CD1c-positive myeloid dendritic cell (primary cell): ENCODE data around the gene HSD17B8.

ENCODE experiments used
- DNase-seq: peaks from one replicate; pipeline ENCODE4 v3.0.0-alpha.2; 2016; ENCODE audit errors: extremely low spot score

The HSD17B8 gene

DNA sequence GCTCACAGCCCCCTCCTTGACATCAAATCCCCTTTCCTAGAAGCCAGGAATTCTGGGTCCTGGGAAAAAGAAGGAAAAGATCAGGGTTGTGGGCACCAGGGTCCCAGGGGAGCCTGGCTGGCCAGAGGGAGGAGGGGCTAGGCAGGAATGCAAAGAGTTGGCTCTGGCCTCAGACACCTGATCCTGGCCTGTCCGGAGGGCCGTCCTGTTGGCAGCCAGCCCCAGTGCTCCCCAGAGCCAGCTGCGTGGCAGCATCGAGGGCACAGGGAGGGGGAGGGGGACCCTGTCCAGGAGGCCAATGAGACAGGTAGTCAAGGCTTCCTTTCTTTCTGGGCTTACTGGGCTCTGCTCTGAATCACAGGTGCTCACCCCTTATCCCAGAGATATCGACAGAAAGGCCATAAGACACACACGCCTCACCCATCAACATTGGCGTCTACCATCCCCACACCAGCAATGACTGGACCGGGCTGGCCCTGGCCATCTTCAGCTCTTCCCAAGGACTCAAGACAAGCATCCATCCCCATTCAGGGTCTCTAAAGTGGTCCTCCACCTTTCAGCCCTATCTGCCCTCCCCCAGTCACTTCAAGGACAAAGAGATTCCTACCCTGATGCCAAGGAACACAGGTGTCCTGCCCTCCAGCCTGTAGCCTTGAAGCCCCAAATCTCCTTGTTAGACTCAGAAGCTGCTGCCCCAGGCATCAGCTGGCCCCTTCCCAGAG, 12.9 kb upstream of the HSD17B8 start:
- no peak for DNase-seq

DNA sequence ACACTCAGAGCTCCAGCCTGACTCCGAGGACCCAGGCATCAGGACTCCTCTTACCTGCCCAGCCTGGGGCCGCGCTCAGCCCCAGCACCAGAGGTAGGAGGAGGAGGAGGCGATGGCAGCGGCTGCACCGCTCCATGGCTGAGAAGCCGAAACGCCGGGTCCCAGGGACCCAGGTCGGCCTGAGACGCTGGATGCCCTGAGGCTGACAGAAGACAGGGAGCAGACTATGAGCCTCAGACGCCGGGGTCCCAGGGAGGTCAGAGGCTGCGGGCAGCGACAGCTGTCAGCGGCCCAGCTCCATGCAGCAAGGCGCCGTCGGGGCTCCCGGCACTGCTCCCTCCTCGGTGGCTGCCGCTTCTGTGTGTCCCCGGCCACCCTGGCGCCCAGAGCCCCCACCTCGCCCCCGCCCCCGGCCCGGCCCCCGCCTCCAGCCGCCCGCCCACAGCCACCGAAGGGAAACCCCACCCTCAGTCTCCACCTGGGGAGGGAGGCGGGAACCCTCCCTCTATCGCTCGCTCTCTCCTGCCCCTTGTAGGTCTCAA, 12.3 kb upstream of the HSD17B8 start, which contains the start of gene COL11A2:
Gene COL11A2, minus strand, starts transcription at position 363 of the 542 bp plus-strand sequence. Its CDS starts 227 bp downstream, at position 136.
- DNase-seq: no peak

DNA sequence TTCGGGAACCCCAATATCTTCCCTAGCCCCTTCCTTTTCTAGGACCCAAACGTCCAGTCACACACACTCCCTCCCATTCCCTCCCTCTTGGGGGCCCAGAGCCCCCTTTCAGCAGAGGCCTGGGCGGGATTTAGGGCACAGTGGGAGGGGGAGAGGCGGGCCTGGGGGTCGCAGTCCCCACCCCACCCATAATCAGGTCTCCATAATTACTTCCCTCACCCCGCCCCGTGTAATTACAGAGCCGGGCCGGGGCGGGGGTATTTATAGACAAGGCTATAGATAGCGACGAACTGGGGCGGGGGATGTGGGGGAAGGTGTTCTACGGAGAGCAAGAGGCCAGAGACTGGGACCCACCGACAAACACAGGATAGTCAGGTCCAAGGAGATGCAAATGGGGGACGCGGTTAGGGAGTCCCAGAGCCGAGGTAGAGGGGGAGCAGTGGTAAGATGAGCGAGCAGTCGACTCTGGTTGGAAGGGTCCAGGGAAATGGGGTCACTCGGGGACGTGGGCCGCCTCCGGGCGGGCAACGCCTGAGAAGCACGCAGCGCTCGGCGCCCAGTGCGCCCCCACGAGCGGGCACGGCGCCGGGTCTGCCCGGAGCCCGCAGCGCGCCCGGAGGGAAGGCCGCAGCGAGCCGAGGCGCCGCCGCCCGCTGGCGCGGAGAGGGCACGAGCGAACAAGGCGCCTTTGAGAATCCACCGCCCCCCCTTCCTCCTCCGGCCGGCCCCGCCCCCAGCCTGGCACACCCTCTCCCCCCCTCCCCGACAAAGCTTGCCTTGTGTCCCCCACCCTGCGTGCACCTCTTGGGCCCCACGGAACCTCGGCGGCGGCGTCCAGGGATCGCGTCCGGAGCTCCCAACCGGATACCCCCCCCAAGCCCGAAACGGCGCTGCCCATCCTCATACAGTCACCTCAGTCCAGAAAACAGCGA, 11.5 kb upstream of the HSD17B8 start:
- DNase-seq: no peak

DNA sequence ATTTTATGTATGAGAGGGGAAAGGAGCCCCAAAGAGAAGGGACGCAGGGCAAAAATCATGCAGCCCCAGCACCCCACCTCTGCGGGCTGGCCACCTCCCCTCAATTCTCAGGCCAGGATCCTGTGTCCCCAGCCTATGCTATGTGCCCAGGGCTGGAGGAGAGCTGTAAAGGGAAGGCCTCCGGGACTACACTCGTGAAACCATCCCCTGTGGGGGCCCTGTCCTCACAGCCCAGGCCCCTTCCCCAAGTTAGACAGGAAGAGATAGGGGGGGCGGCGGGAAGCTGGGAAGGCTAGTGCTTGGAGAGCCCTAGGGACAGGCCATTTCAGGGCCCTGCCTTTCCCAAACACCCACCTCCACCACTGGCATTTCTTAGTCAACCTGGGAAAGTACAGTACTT, 10.8 kb upstream of the HSD17B8 start:
- no peak for DNase-seq

DNA sequence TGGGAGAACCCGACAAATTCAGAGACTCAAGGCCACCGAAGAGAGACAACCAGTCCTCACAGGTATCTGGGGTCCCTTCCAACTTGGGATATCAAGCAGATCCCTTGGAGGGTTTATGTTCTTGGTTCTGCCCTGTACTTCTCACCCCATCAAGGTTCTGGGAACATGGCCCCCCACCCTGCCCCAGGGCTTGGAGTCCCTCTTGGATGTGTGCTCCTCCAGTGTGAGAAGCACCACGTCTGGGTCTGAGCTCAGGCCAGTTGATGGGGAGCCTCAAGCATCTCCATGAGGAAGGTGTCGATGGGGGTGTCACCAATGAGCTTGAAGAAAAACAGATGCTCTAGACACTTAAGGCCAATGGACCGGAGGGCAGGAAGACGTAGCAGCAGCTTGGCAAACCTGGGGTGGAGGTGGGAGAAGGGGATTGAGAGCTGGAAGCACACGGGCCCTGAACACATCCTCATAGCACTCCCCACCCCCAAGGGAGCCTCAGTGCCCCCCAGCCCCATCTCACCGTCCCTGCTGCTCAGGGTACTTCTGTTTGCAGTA, 9.9 kb upstream of the HSD17B8 start:
- no peak for DNase-seq

DNA sequence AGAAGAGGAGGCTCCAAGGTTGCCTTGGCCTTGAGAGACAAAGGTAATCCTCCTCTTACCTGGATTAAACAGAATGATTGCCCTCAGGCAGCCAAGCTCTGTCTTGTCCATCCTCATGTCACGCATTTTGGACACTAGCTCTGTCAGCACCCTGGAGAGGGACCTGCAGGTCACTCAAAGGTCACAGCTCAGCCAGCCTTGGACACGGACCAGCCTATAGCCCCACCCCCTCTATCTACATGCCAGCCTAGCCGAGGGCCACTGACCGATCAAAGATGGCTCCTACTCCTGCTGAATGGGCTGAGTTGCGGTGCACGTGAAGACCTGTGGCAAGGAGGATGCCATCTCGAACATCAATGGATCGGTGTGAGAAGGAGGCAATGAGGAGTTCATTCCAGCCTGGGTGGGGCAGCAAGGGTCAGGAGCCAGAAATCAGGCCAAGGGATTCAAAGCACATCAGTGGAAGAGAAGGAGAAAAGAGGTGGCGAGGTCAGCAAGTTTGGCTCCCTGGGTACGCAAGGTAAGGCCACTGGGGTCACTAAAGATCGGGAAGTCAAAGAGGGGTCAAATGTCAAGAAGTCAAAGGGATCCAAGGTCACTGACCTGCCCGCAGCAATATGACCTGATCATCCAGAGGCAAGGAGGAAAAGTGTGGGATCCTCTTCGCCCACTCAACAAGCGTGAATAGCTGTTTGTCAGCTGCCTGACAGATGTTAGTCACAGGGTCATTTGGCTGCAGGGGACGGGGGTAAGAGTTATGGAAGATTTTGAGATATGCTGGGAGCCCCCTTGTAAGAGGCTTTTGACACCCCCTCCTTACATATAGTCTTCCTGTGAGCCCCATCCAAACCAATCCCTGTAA, 8.9 kb upstream of the HSD17B8 start:
- no peak for DNase-seq

DNA sequence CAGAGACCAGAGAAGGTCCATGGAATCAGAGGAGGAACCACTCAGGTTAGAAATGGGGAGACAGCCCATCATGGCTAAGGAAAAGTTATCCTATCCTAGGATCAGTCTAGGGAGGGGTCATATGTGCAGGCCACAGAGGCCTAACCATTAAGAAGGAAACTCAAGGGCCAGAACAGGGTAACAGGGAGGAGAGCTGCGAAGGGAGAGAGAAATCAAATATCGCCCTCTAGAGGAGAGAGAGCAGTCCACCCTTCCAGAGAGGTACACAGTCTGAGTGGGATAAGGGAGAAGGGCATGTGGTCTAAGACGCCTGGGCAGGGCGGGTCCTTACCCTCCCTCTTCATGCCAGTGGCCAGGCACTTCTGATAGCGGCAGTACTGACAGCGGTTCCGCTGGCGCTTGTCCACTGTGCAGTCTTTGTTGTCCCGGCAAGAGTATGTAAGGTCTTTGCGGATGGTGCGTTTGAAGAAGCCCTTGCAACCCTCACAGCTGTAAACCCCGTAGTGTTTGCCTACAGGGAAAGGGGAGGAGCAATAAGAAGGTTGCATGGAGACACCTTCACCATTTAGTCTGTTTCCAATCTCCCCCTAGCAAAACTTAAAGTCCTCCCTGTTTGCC, 6.9 kb upstream of the HSD17B8 start:
- DNase-seq: peak; percentile 67

DNA sequence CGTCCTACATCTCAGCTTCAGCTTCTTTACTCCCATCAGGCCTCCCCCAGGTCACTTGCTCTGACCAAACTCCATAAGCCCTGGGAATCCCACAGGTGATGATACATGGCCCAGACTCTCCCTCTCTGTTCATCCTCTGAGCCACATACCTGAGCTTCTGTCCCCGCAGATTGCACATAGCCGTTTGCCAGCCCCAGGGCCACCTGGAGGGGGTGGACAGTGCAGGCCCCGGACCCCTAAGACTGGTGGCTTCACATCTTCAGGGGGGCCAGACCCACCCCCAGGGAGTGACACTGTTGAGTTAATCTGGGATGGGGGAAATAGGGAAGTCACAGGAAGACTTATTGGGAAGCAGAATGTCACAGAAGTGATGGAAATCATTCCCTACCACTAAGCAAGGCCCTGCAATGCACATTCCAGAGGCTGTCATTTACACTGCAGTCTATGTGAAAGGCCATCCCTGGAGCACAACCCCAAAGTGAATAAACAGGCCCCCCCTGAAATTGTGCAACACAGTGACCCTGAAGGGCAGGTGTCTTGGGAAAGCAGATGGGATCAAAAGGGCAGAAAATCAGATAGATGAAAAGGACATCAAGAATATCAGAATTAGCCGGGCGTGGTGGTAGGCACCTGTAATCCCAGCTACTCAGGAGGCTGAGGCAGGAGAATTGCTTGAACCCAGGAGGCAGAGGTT, 6.1 kb upstream of the HSD17B8 start:
- no peak for DNase-seq

DNA sequence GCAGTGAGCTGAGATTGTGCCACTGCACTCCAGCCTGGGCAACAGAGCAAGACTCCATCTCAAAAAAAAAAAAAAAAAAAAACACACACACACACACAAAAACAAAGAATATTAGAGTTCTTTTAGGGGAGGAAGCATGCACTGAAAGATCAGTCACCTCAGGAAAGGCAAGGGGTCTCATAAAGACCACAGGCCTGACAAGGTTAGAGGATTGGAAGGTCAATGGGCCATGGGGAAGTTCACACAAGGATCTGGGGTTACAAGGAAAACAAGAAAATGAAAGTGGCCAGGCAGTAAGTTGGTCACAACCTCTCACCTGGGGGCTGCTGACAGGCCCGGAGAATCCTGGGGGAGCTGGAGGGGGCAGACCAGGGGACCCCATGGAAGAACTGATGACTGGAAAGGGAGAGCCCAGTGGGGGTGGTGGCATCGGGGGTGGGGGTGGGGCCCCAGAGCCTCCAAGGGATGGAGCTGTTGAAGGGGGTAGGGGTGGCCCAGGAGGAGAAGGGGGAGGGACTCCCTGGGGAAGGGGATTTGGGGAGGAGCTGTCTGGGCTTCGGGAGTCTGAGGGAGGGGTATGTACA, 5.5 kb upstream of the HSD17B8 start:
- no peak for DNase-seq

DNA sequence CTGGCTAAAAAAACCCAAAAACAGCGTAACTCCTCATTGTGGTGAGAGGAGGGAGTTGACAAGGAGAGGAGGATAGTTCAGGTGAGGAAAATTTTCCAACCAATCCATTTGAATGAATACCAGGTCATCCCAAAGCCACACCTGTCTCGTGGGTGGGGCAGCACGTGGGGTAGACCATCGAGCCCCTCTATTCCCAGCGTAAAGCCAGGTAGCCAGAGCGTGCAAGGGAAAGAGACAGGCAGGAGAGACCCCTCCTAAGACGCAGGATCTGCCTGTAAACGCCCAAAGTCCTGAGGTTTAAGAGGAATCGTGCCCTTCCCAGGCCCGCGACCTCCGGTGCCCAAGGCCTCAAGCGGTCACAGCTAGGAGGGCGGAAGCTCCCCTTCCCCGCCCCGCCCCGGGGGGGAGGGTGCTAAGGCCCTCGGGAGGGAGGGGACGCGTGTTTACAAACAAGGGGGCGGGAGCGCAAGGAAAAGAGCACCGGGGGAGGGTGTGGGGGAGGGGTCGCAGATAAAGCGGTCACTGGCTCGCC, 4.7 kb upstream of the HSD17B8 start:
- DNase-seq: peak; percentile 87

DNA sequence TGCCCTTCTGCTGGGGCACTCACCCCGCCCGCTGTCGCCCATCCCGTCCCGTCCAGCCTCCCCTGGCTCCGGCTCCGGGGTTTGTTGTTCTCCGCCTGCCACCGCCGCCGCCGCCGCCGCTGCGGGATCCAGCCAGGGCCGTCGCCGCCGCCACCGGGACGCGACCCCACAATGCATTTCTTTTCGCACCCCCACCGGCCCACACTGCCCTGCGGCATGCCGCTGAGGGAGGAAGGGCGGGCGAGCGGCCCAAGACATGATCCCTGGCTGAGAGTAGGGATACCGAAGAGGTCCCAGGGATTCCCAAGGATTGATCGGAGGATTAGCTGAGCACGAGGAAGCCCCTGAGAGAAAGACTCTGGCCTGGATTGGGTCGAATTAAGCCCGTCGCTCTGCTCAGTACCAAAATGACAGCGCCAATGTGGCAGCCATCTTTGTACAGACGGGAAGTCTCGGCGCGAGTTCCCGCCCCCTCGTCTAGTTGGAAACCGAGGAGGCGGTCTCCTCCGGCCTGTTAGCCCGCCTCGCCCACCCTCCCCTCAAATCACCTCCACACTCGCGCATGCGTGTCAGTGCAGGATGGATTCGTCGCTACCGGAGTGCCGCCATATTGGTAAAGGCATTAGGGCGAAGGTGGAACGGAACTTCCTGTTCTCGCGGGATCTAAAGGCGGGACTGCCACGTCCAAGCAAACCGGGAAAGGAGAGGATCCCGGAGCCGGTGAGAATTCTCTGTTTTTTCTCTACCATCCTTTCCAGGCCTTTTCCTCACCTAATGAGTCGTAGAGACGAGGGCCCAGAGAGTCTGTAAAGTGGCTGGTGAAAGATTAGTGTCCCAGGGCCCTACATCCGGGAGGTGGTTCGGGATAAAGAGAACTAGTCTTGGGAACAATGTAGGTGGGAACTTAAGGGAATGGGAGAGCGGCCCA, 4.0 kb upstream of the HSD17B8 start, which contains the start of the genes RXRB and SLC39A7:
Gene RXRB, minus strand, starts transcription at position 447 of the 928 bp plus-strand sequence. Its CDS starts 189 bp downstream, at position 258.
Gene SLC39A7, plus strand, starts transcription at position 649 of the 928 bp plus-strand sequence. CDS start 379 bp downstream, outside the sequence.
- peak; percentile 100 for DNase-seq

DNA sequence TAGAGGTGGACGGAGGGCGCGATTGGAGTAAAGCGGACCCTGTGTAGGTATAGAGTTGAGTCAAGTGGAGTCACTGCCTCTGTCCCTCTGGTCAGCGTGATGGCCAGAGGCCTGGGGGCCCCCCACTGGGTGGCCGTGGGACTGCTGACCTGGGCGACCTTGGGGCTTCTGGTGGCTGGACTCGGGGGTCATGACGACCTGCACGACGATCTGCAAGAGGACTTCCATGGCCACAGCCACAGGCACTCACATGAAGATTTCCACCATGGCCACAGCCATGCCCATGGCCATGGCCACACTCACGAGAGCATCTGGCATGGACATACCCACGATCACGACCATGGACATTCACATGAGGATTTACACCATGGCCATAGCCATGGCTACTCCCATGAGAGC, 3.3 kb upstream of the HSD17B8 start:
- no peak for DNase-seq

DNA sequence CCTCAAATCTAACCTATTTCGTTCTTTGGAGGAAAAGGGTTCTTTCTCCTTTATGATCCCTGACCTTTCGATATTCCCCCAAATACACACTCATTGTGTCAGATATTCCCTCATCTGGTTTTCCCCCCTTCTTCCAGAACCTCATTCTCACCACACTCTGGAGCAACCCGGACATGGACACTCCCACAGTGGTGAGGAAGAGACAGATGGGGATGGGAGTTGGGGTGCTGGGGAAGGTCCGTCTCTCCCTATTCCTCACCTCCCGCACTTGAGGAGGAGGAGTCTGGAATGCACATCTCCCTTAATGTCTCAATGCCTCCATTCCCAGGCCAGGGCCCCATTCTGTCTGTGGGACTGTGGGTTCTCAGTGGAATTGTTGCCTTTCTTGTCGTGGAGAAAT, 2.5 kb upstream of the HSD17B8 start:
- DNase-seq: no peak

DNA sequence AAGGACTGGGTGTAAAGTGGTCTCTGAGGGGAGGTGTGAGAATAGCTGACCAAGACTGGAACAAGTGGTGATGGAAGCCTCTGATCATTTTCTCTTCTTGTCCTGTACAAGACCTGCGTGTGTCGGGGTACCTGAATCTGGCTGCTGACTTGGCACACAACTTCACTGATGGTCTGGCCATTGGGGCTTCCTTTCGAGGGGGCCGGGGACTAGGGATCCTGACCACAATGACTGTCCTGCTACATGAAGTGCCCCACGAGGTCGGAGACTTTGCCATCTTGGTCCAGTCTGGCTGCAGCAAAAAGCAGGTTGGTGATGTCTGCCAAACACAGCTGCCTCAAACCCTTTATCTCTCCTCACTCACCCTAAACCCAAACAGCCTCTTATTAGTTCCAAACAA, 1.7 kb upstream of the HSD17B8 start:
- no peak for DNase-seq

DNA sequence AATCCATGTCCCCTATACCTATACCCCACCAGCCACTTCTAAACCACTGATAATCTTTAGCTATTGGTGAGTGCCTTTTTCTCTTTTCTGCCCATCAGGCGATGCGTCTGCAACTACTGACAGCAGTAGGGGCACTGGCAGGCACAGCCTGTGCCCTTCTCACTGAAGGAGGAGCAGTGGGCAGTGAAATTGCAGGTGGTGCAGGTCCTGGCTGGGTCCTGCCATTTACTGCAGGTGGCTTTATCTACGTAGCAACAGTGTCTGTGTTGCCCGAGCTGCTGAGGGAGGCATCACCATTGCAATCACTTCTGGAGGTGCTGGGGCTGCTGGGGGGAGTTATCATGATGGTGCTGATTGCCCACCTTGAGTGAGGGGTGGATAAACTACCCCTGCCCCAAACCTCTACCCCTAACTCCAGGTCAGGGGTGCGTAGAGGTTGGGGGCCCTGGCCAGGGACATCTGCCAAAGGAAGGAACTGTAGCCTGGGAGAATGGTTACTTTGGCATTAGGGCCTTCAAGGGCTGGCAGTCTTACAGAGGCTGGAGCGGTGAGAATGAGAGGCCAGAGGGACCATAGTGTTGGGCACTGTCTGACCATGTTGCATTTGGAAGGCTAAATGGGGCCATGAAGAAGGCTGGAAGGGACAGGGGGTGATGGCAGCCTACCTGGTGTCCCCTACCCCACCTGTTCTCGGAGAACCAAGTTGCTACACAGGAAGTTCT, 851 bp upstream of the HSD17B8 start:
- no peak for DNase-seq

DNA sequence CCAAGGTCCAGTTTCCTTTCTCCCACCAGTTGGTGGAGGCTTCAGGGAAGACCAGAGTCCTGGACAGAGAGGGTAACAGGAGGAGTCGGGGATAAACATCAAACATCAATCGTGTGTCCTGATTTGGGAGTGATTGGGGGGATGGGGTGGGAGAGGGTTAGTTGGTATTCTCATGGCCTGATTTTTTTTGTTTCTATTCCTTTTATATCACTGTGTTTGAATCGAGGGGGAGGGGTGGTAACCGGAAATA, 365 bp upstream of the HSD17B8 start:
- DNase-seq: no peak

DNA sequence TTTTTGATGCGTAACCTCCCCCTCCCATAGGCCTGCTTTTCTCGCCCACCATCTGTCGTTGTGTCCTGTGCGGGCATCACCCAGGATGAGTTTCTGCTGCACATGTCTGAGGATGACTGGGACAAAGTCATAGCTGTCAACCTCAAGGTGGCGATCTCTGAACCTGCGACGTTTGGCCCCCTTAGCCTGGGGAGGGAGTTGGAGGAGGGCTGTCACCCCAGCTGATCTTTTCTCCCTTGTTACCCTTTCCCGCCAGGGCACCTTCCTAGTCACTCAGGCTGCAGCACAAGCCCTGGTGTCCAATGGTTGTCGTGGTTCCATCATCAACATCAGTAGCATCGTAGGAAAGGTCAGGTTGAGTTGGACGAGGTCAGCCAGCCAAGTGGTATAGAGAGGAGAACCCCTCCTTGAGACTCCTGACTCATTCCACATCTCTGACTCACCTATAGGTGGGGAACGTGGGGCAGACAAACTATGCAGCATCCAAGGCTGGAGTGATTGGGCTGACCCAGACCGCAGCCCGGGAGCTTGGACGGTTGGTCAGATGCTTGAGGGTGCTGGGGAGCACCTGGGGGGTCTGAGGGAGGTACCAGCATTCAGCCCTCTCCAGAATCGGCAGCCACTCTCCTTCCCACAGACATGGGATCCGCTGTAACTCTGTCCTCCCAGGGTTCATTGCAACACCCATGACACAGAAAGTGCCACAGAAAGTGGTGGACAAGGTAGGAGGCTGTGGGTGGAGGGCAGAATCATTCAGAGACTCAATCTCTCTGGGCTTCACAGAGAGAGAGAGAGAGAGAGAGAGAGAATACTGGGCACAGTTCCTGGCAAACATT, 954 bp downstream of the HSD17B8 start:
- peak; percentile 43 for DNase-seq
